Melanocyte of skin (primary cell): ENCODE results near the gene RASSF5. TPM values are rescaled to one million over a fixed set of nuclear protein-coding genes. Genes with fewer than 3 reads are reported as not detected.

Experiments used
- small RNA-seq, 2 donors: library from RNA; depleted of rRNA; stranded (forward); fragments of <200 nt; gene quantifications; one replicate each; pipeline ENCODE3, GENCODE V24; 2012
- total RNA-seq, 2 donors: library from RNA; depleted of rRNA; stranded (reverse); fragments of >200 nt; gene quantifications; 2 replicates each; pipeline ENCODE4 v1.2.3, GENCODE V29; 2012

RASSF5 gene
- total RNA-seq, result under 1 TPM; under 0.01 to 0.34 TPM

GRCh38 chr1:206507284-206508129 is at the start of gene RASSF5:
TSS of gene RASSF5 (plus strand) at chr1:206507531. CDS start at chr1:206507603, 72 bp downstream.

GRCh38 chr1:206469933-206470691 is 37.2 kb upstream of the RASSF5 start, which contains the start of gene IKBKE:
TSS of gene IKBKE (plus strand) at chr1:206470476. CDS start at chr1:206473228, 2,752 bp downstream.

GRCh38 chr1:206612129-206612876 is 105.0 kb downstream of the RASSF5 start, which contains the start of gene EIF2D:
TSS of gene EIF2D (minus strand) at chr1:206612465. CDS start at chr1:206612342, 123 bp downstream.

GRCh38 chr1:206635080-206635977 is 128.0 kb downstream of the RASSF5 start, which contains the start of gene DYRK3:
TSS of gene DYRK3 (plus strand) at chr1:206635536. CDS start at chr1:206635704, 168 bp downstream.

Small RNA genes lying within 50 kb of the gene (small RNA-seq; reads per million reads assigned to genes)
- gene MIR6769B, result 0 to 0.12 reads per million in 2 donors

Other genes starting within 250 kb of the RASSF5 start
- 10 to 100 TPM; 14.7 to 15.1 TPM for gene IKBKE, start 37.1 kb upstream of the RASSF5 start, total RNA-seq
- 10 to 100 TPM; 30.3 to 42.6 TPM for gene EIF2D, start 104.9 kb downstream of the RASSF5 start, total RNA-seq
- gene DYRK3, start 128.0 kb downstream of the RASSF5 start, total RNA-seq, result 10 to 100 TPM; 19.3 to 41.0 TPM
- 10 to 100 TPM; 23.0 to 24.8 TPM for gene MAPKAPK2, start 177.4 kb downstream of the RASSF5 start, total RNA-seq